ENCODE measurements around the gene RBM15B.

- TF ChIP-seq POLR2A (IDR thresholded peaks at IDR 0.05) (no peak), CTCF (IDR thresholded peaks at IDR 0.05) (no peak)
Measured at GRCh38 chr3:51360806-51361205, 30.3 kb upstream of the RBM15B start.

All from lower leg skin (tissue), 3 donors.